IMR-90 (cell line): ENCODE measurements around the gene ATXN7L3. TPM values are rescaled to one million over a fixed set of nuclear protein-coding genes. Genes with fewer than 3 reads are reported as not detected.

Experiments
- ATAC-seq: fragments of 200-7000 bp; cut with Tn5 transposase; 2 replicates; pipeline ENCODE4 v1.9.1; 2020; ENCODE audit warnings: low read depth, mild to moderate bottlenecking, moderate library complexity
- BruUV-seq: library from RNA; stranded (reverse); fragments of 400-500 nt; replicated peaks from 2 replicates; lab custom pipeline; 2021; lab: Mats Ljungman, UMichigan
- CTCF ChIA-PET: fragments of 300-600 bp; formaldehyde crosslinking; extraction: SDS; loops from one replicate; lab custom pipeline; 2021; ENCODE audit warnings: antibody characterized with exemption; lab: Yijun Ruan, JAX
- POLR2A ChIA-PET: fragments of 300-600 bp; sonication (Branson Sonifier 250); formaldehyde crosslinking; loops from one replicate; lab custom pipeline; 2022; ENCODE audit warnings: antibody characterized with exemption; ENCODE audit not compliant: unreplicated experiment; lab: Charles Lee
- DNase-seq: peaks from one replicate; pipeline ENCODE4 v3.0.0; 2013
- H2AFZ ChIP-seq: replicated peaks from 2 replicates; pipeline ENCODE3; 2013; ENCODE audit warnings: low read length, mild to moderate bottlenecking; ENCODE audit not compliant: poor library complexity
- H2AK5ac ChIP-seq: 2 replicates; pipeline ENCODE4 v1.6.1; 2013; ENCODE audit warnings: low read depth, low read length, inconsistent platforms
- H2AK9ac ChIP-seq: replicated peaks from 2 replicates; pipeline ENCODE3; 2013; ENCODE audit warnings: mild to moderate bottlenecking, low read depth, low read length, moderate library complexity; ENCODE audit not compliant: poor library complexity
- H2BK120ac ChIP-seq: 2 replicates; pipeline ENCODE4 v1.6.1; 2013; ENCODE audit warnings: low read depth, low read length, inconsistent platforms
- H2BK15ac ChIP-seq: 3 replicates; pipeline ENCODE4 v1.6.1; 2013; ENCODE audit warnings: low read depth, low read length, inconsistent platforms
- H2BK20ac ChIP-seq: 2 replicates; pipeline ENCODE4 v1.6.1; 2013; ENCODE audit warnings: low read depth, mild to moderate bottlenecking, inconsistent platforms, low read length, moderate library complexity
- H2BK5ac ChIP-seq: 2 replicates; pipeline ENCODE4 v1.6.1; 2013; ENCODE audit warnings: mild to moderate bottlenecking, low read depth, low read length, inconsistent platforms; ENCODE audit not compliant: poor library complexity, severe bottlenecking
- H3K14ac ChIP-seq: replicated peaks from 2 replicates; pipeline ENCODE4 v1.6.1; 2013; ENCODE audit warnings: low read depth, low read length, inconsistent platforms
- H3K18ac ChIP-seq: 2 replicates; pipeline ENCODE4 v1.6.1; 2013; ENCODE audit warnings: low read depth, low read length, control low read depth
- H3K23ac ChIP-seq: 2 replicates; pipeline ENCODE4 v1.6.1; 2013; ENCODE audit warnings: low read depth, low read length, inconsistent platforms
- H3K27ac ChIP-seq: 2 replicates; pipeline ENCODE4 v1.5.1; 2013; ENCODE audit warnings: mild to moderate bottlenecking, control low read depth, low read length; ENCODE audit not compliant: insufficient read depth
- H3K27me3 ChIP-seq: 2 replicates; pipeline ENCODE4 v1.6.1; 2013; ENCODE audit warnings: low read length; ENCODE audit not compliant: control insufficient read depth, insufficient read depth
- H3K36me3 ChIP-seq: 2 replicates; pipeline ENCODE4 v1.6.1; 2013; ENCODE audit warnings: low read length, mixed read lengths; ENCODE audit not compliant: control insufficient read depth, insufficient read depth
- H3K4ac ChIP-seq: 2 replicates; pipeline ENCODE4 v1.6.1; 2013; ENCODE audit warnings: low read depth, low read length, inconsistent platforms
- H3K4me1 ChIP-seq: 2 replicates; pipeline ENCODE4 v1.6.1; 2013; ENCODE audit warnings: low read length, mixed read lengths; ENCODE audit not compliant: control insufficient read depth, insufficient read depth
- H3K4me2 ChIP-seq: 2 replicates; pipeline ENCODE4 v1.6.1; 2013; ENCODE audit warnings: low read depth, mild to moderate bottlenecking, control low read depth, low read length, moderate library complexity
- H3K4me3 ChIP-seq: 2 replicates; pipeline ENCODE4 v1.5.1; 2013; ENCODE audit warnings: low read depth, mild to moderate bottlenecking, control low read depth, low read length, moderate library complexity; ENCODE audit not compliant: insufficient read depth
- H3K56ac ChIP-seq: 2 replicates; pipeline ENCODE4 v1.6.1; 2013; ENCODE audit warnings: low read length, inconsistent platforms; ENCODE audit not compliant: insufficient read depth; ENCODE audit errors: extremely low read depth
- H3K79me1 ChIP-seq, 2 experiments: 2 replicates each; pipeline ENCODE4 v1.6.1; 2013; ENCODE audit warnings: low read length in 2 of 2, inconsistent platforms in 1 of 2, low read depth in 1 of 2
- H3K9ac ChIP-seq: 2 replicates; pipeline ENCODE4 v1.6.1; 2013; ENCODE audit warnings: low read depth, low read length, control low read depth
- H3K9me1 ChIP-seq: 2 replicates; pipeline ENCODE4 v1.6.1; 2013; ENCODE audit warnings: low read length, inconsistent platforms; ENCODE audit not compliant: insufficient read depth
- H3K9me3 ChIP-seq: 2 replicates; pipeline ENCODE4 v1.6.1; 2013; ENCODE audit warnings: low read length; ENCODE audit not compliant: control insufficient read depth, insufficient read depth
- H4K20me1 ChIP-seq: 2 replicates; pipeline ENCODE4 v1.6.1; 2013; ENCODE audit warnings: low read length, inconsistent platforms; ENCODE audit not compliant: insufficient read depth
- H4K5ac ChIP-seq: 2 replicates; pipeline ENCODE4 v1.6.1; 2013; ENCODE audit warnings: mild to moderate bottlenecking, low read depth, low read length, control low read depth
- H4K8ac ChIP-seq, 2 experiments: 2 replicates each; pipeline ENCODE4 v1.6.1; 2013; ENCODE audit warnings: low read depth in 2 of 2, low read length in 2 of 2, control low read depth in 1 of 2, inconsistent platforms in 1 of 2
- H4K91ac ChIP-seq: 2 replicates; pipeline ENCODE4 v1.6.1; 2013; ENCODE audit warnings: low read depth, low read length, inconsistent platforms; ENCODE audit not compliant: insufficient read depth
- CHD1 ChIP-seq: IDR thresholded peaks from 2 replicates; pipeline ENCODE4 v1.6.1; 2012; ENCODE audit warnings: low read depth, low read length, improper control_type of control experiment
- ELK1 ChIP-seq: fragments of 150-350 bp; IDR thresholded peaks from 2 replicates; pipeline ENCODE4 v1.6.1; 2016; ENCODE audit warnings: low read depth, mild to moderate bottlenecking, low read length, moderate library complexity, borderline replicate concordance
- MAFK ChIP-seq: IDR thresholded peaks from 2 replicates; pipeline ENCODE4 v1.6.1; 2012; ENCODE audit warnings: low read depth, low read length, improper control_type of control experiment
- MAZ ChIP-seq: IDR thresholded peaks from 2 replicates; pipeline ENCODE4 v1.6.1; 2012; ENCODE audit warnings: low read depth, mild to moderate bottlenecking, low read length, improper control_type of control experiment, moderate library complexity, borderline replicate concordance
- NFE2L2 ChIP-seq: fragments of 150-350 bp; IDR thresholded peaks from 2 replicates; pipeline ENCODE4 v1.6.1; 2016; ENCODE audit warnings: low read depth, mild to moderate bottlenecking, low read length
- POLR2A ChIP-seq: IDR thresholded peaks from 2 replicates; pipeline ENCODE4 v1.6.1; 2012; ENCODE audit warnings: mild to moderate bottlenecking, low read depth, low read length
- RAD21 ChIP-seq: IDR thresholded peaks from 2 replicates; pipeline ENCODE4 v1.6.1; 2012; ENCODE audit warnings: low read length, improper control_type of control experiment
- SMC3 ChIP-seq: fragments of 150-350 bp; IDR thresholded peaks from 2 replicates; pipeline ENCODE4 v1.6.1; 2016; ENCODE audit warnings: low read depth, mild to moderate bottlenecking, antibody characterized with exemption, low read length, moderate library complexity
- WGBS, 2 experiments: methylation state at CpG; one replicate each; pipeline versions ENCODE4 v1.1.5 to v1.1.7; 2013; ENCODE audit warnings: missing lambda C conversion rate in 2 of 2; ENCODE audit not compliant: insufficient read length in 1 of 2; ENCODE audit errors: extremely low coverage in 2 of 2; 5-methylcytosine and 5-hydroxymethylcytosine counted together
- dilution Hi-C: fragments of 300-500 bp; cut with HindIII; formaldehyde crosslinking; loops from one replicate; pipeline ENCODE4 v1.14.3; 2018; ENCODE audit warnings: low sequenced_read_pairs; ENCODE audit not compliant: unreplicated experiment
- in situ Hi-C: fragments of 300-500 bp; cut with MboI; formaldehyde crosslinking; loops from 3 replicates; pipeline ENCODE4 v1.14.3; 2019; ENCODE audit warnings: low sequenced_read_pairs, inconsistent platforms, mixed read lengths
- intact Hi-C: fragments of 100-400 bp; cut with micrococcal nuclease; formaldehyde crosslinking; loops from 2 replicates; pipeline ENCODE4 v1.10.0; 2022
- polyA plus RNA-seq, 3 experiments: library from polyadenylated mRNA; depleted of rRNA; stranded (reverse); fragments of >200 nt; gene quantifications; 2 replicates each; pipeline ENCODE4 v1.2.3, GENCODE V29; 2012; ENCODE audit warnings: low replicate concordance in 1 of 3
- total RNA-seq: library from RNA; depleted of rRNA; stranded (reverse); fragments of >200 nt; gene quantifications from 2 replicates; pipeline ENCODE4 v1.2.3, GENCODE V29; 2012
- TF ChIP-seq, protein P1 (sequence below): conservative IDR thresholded peaks from 2 replicates; pipeline ENCODE4 v1.5.1; 2012; ENCODE audit warnings: mild to moderate bottlenecking, low read depth, low read length, improper control_type of control experiment

Gene ATXN7L3
- total and polyA plus RNA-seq, 2 of the 4 experiments (the other 2 are of a cell fraction) = 17.2 to 40.9 TPM

GRCh38 chr17:44149750-44150329, 49.8 kb downstream of the ATXN7L3 start:
- Histone ChIP-seq H3K14ac (no peak overlapping the region), H4K8ac (no peak overlapping the region), H2BK15ac (no peak overlapping the region), H2AK9ac (peak overlapping the region; percentile 84), H4K20me1 (peaks cover 4% of the 10 kb centered on the region), H3K9me1 (peaks cover 15% of the 10 kb centered on the region; the same call in 1 of the 2 replicates), H3K27me3 (no peaks in the 10 kb centered on the region), H3K9ac (no peak overlapping the region), H3K23ac (no peak overlapping the region; the same call in 1 of the 2 replicates), H3K27ac (no peak overlapping the region), H2BK120ac (no peak overlapping the region), H3K4ac (no peak overlapping the region), H4K5ac (no peak overlapping the region), H3K4me1 (0 out of 2 replicates have a peak, but pooled peaks cover 2% of the 10 kb centered on the region), H2AFZ (no peak overlapping the region), H2AK5ac (no peak overlapping the region), H2BK5ac (no peak overlapping the region), H3K18ac (no peak overlapping the region), H3K79me1 (peaks cover 32 to 55% of the 10 kb centered on the region in 2 experiments), H2BK20ac (no peak overlapping the region), H3K56ac (no peak overlapping the region), H3K4me3 (no peak overlapping the region), H4K91ac (no peak overlapping the region), H3K36me3 (peaks cover 14% of the 10 kb centered on the region; the same call in 1 of the 2 replicates), H3K9me3 (no peaks in the 10 kb centered on the region), H3K4me2 (no peak overlapping the region)
- CTCF ChIA-PET = interaction anchor here (0.6 kb wide), 1 partner anchor 107 kb away, joined by 7 read pairs; no protein-coding TSS in a partner anchor
- WGBS, 2 experiments = no CpG with 5 or more reads among the region's 4 CpGs
- TF ChIP-seq SMC3 (no peak), CHD1 (no peak), MAFK (no peak), RAD21 (no peak), NFE2L2 (no peak), POLR2A (no peak), MAZ (no peak), ELK1 (no peak)
- TF ChIP-seq, protein P1, sequence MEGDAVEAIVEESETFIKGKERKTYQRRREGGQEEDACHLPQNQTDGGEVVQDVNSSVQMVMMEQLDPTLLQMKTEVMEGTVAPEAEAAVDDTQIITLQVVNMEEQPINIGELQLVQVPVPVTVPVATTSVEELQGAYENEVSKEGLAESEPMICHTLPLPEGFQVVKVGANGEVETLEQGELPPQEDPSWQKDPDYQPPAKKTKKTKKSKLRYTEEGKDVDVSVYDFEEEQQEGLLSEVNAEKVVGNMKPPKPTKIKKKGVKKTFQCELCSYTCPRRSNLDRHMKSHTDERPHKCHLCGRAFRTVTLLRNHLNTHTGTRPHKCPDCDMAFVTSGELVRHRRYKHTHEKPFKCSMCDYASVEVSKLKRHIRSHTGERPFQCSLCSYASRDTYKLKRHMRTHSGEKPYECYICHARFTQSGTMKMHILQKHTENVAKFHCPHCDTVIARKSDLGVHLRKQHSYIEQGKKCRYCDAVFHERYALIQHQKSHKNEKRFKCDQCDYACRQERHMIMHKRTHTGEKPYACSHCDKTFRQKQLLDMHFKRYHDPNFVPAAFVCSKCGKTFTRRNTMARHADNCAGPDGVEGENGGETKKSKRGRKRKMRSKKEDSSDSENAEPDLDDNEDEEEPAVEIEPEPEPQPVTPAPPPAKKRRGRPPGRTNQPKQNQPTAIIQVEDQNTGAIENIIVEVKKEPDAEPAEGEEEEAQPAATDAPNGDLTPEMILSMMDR = no peak
- no peak for ATAC-seq
- dilution Hi-C loops (no loop called here), in situ Hi-C loops (no loop called here), intact Hi-C loops (no loop called here)
- BruUV-seq = no TSS peak
- POLR2A ChIA-PET = interaction anchor here (0.7 kb wide), 1 partner anchor 656 kb away, joined by 6 read pairs; no protein-coding TSS in a partner anchor
- no peak for DNase-seq
